GM18498 (cell line): ENCODE results near the gene UBE2J2.

Source experiments
- ATAC-seq: cut with Tn5 transposase; IDR thresholded peaks from one replicate; pipeline ENCODE4 v1.9.1; 2021; ENCODE audit warnings: mild to moderate bottlenecking, moderate library complexity; ENCODE audit not compliant: unreplicated experiment

Gene UBE2J2

DNA sequence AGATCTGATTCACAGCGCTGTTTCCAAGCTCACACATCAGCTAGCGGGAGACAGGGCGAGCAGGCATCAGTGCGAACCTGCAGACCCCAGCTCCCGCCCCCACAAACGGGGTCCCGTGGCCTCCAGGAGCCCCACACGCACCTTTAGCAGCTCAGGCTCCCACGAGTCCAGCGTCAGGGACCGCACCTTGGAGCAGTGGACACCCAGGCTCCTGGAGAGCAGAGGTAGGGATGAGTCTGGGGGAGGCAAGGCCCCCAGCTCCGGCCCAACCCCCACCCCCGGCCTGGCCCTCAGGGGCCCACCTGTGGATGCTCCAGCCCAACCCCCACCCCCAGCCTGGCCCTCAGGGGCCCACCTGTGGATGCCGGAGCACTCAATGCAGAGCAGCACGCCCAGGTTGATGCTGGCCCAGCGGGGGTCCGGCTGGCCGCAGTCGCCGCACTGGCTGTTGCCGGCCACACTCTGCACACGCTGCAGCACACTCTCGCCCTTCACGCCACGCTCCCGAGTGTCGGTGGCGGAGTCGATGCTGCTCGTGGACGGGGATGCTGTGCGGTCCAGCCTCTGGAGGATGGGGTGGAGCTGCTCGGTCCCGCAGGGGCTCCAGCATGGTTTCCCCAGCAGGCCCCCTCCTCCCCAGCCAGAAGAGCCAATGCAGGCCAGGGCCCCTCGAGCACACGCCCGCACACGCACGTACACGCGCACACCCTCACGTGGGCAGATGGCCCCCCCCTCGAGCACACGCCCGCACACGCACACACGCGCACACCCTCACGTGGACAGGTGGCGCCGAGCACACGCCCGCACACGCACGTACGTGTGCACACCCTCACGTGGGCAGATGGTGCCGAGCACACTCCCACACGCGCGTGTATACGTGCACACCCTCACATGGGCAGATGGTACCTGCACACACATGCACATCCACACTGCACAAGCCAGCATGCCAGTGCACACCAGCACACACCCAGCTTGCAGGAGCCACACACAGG, 22.7 kb upstream of the UBE2J2 start:
- ATAC-seq = no peak

GRCh38 chr1:1295154-1295923, 21.7 kb upstream of the UBE2J2 start:
- ATAC-seq = no peak

DNA sequence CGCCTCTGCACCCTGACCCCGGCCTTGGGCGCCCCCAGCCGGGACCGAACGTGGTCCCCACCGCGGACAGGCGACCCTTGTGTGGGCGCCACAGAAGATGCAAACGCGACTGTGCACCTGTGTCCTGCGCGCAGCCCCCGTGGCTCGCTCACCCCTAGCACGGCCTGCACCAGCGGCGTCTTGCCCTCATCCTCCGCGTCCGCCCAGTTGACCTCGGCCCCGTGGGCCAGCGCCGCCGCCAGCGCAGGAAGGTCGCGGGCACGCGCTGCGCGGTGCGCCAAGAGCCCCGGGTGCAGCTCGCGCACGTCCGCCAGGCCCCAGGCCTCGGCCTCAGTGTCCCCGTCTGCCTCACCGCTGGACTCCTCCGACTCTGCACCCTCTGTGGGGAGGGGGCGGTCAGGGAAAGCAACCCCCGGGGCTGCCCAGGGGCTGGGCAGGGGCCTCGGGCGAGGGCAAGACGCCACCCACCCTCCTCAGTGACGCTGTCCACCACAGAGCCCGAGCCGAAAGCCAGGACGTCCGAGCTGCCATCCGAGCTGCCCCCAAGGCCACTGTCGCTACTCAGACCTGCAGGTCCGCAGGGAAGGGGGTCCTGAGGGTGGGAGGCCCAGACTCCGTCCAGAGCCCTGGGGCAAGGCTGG, 20.7 kb upstream of the UBE2J2 start:
- ATAC-seq = no peak

GRCh38 chr1:1293263-1294249, 19.9 kb upstream of the UBE2J2 start:
- no peak for ATAC-seq

DNA sequence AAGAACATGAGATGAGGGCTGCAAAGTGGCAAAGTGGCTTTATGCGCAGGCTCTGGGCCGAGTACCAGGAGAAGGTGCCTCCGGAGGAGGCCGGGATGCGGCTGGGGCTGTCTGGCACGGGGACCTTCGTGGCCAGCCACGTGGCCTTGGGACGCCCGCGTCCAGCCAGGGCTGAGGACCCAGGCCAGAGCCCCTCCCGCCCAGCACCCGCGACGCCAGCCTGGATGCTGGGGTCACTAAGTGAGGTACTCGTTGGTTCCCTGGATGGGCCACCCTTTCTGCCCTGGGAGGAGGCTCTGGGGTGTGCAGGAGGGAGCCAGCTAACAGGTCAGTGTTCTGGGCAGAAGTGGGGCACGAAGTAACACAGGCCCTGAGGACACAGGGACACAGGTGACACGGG, 19.2 kb upstream of the UBE2J2 start:
- ATAC-seq = no peak

GRCh38 chr1:1292442-1292779, 18.8 kb upstream of the UBE2J2 start:
- no peak for ATAC-seq

- ATAC-seq = peak; percentile 62
These were observed 18.1 kb upstream of the UBE2J2 start for GRCh38 chr1:1291548-1292441.

DNA sequence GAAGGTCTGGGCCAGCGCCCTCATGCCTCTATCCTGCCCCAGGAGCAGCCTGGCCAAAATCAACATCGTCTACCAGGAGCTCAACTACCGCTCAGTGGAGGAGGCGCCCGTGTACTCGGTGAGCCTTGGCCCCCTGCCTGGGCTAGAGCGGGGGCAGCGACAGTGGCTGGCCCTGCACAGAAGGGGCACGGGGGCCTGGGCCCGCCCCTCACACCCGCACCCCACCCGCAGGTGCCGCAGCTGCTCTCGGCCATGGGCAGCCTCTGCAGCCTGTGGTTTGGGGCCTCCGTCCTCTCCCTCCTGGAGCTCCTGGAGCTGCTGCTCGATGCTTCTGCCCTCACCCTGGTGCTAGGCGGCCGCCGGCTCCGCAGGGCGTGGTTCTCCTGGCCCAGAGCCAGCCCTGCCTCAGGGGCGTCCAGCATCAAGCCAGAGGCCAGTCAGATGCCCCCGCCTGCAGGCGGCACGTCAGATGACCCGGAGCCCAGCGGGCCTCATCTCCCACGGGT, 17.4 kb upstream of the UBE2J2 start:
- ATAC-seq = no peak

GRCh38 chr1:1290238-1290731, 16.6 kb upstream of the UBE2J2 start:
- ATAC-seq = no peak

DNA sequence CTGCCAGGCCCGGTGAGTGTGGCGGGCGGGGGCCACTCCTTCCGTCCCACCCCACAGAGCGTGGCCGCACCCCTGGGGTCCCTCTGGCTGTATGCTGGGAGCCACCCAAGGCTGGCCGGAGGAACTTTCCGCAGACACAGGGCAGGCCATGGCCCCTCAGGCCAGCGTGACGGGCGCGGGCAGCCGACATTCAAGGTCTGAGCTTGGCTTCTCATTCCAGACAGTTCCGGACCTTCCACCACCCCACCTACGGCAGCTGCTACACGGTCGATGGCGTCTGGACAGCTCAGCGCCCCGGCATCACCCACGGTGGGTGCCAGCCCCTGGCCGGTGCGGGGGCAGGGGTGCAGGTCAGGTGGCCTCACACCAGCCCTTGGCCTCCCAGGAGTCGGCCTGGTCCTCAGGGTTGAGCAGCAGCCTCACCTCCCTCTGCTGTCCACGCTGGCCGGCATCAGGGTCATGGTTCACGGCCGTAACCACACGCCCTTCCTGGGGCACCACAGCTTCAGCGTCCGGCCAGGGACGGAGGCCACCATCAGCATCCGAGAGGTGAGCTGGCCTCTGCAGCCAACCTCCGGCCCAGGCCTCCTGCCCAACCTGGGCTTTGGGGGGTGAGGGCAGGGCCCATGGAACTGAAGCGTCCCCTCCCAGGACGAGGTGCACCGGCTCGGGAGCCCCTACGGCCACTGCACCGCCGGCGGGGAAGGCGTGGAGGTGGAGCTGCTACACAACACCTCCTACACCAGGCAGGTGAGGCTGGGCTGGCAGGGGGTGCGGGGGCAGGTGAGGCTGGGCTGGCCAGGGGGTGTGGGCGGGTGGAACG, 13.8 kb upstream of the UBE2J2 start:
- no peak for ATAC-seq

GRCh38 chr1:1286313-1287261, 12.9 kb upstream of the UBE2J2 start:
- ATAC-seq = no peak

GRCh38 chr1:1285611-1286311, 12.1 kb upstream of the UBE2J2 start:
- ATAC-seq = no peak

DNA sequence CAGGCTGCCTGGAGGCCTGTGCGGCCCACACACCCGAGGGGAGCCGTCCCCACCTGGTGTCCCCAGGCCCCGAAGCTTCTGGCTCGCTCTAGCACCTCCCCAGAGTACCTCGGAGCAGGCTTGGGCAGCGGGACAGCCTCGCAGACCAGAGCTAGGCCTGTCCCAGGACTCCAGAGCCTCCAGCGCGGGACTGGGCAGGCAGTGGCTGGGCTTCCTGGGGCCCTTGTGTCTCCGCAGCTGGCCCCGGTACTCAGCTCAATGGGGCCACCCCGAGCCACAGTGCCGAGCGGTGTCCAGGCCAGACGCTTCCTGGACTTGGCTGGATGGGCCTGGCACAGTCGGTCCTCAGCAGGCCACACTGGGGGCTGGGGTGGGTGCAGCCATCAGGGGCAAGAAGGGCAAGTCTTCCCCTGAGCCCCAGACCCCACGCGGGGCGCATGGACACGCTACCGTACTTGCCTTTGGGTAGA, 11.5 kb upstream of the UBE2J2 start:
- ATAC-seq = no peak

GRCh38 chr1:1284221-1285101, 10.8 kb upstream of the UBE2J2 start:
- ATAC-seq = no peak

GRCh38 chr1:1283821-1284220, 10.2 kb upstream of the UBE2J2 start:
- no peak for ATAC-seq
